Bronchial epithelial cell (primary cell): ENCODE results near the gene CLN5. TPM values are rescaled to one million over a fixed set of nuclear protein-coding genes. Genes with fewer than 3 reads are reported as not detected.

Source experiments
- DNase-seq: peaks from one replicate; pipeline ENCODE4 v3.0.0-alpha.2; 2010; ENCODE audit warnings: low read depth
- FAIRE-seq: peaks from 2 replicates; lab custom pipeline; 2011; peaks lifted over from hg19 to GRCh38; lab: Jason Lieb, UNC
- H3K27me3 ChIP-seq: 2 replicates; pipeline ENCODE4 v1.5.1; 2011; ENCODE audit warnings: low read length; ENCODE audit not compliant: control insufficient read depth, insufficient read depth
- H3K36me3 ChIP-seq: 2 replicates; pipeline ENCODE4 v1.5.1; 2011; ENCODE audit warnings: low read length; ENCODE audit not compliant: control insufficient read depth, insufficient read depth
- H3K4me3 ChIP-seq: 2 replicates; pipeline ENCODE4 v1.5.1; 2011; ENCODE audit warnings: mild to moderate bottlenecking, low read depth, low read length, control low read depth
- CTCF ChIP-seq: IDR thresholded peaks from 2 replicates; pipeline ENCODE4 v1.5.1; 2011; ENCODE audit warnings: mild to moderate bottlenecking, moderate library complexity, low read length, control low read depth, inconsistent platforms; ENCODE audit not compliant: insufficient read depth, severe bottlenecking
- total RNA-seq: library from RNA; depleted of rRNA; stranded (reverse); fragments of >200 nt; gene quantifications from 2 replicates; pipeline ENCODE4 v1.2.1, GENCODE V29; 2014

The CLN5 gene
- total RNA-seq, 1 donor from 2014 or later, result 21.1 TPM

- FAIRE-seq, result no peak
- DNase-seq, result peak; percentile 58
- no peak for TF ChIP-seq CTCF
- Histone ChIP-seq H3K4me3 (no peak overlapping the region), H3K27me3 (no peaks in the 10 kb centered on the region), H3K36me3 (no peaks in the 10 kb centered on the region)
These were observed 26.0 kb upstream of the CLN5 start for GRCh38 chr13:76965759-76966421.

GRCh38 chr13:76967031-76967430 lies 24.9 kb upstream of the CLN5 start:
- FAIRE-seq (no peak), DNase-seq (no peak)
- no peak for TF ChIP-seq CTCF
- Histone ChIP-seq H3K27me3 (no peaks in the 10 kb centered on the region), H3K36me3 (no peaks in the 10 kb centered on the region), H3K4me3 (no peak overlapping the region)

- H3K4me3 ChIP-seq, result no peak overlapping the region
- no peak for TF ChIP-seq CTCF
- H3K36me3 ChIP-seq, result no peaks in the 10 kb centered on the region
- H3K27me3 ChIP-seq, result no peaks in the 10 kb centered on the region
- DNase-seq (no peak), FAIRE-seq (no peak)
These were observed 23.8 kb upstream of the CLN5 start for GRCh38 chr13:76968041-76968440.

GRCh38 chr13:76969488-76970365 lies 22.2 kb upstream of the CLN5 start:
- Histone ChIP-seq H3K27me3 (no peaks in the 10 kb centered on the region), H3K36me3 (no peaks in the 10 kb centered on the region), H3K4me3 (no peak overlapping the region)
- DNase-seq, result peak; percentile 90
- no peak for FAIRE-seq
- no peak for TF ChIP-seq CTCF

- no peaks in the 10 kb centered on the region for H3K36me3 ChIP-seq
- no peak overlapping the region for H3K4me3 ChIP-seq
- DNase-seq (no peak), FAIRE-seq (no peak)
- no peak for TF ChIP-seq CTCF
- no peaks in the 10 kb centered on the region for H3K27me3 ChIP-seq
These were observed 20.7 kb upstream of the CLN5 start for GRCh38 chr13:76971215-76971614.
